Stimulated activated CD4-positive, alpha-beta T cell treated with anti-CD3 and anti-CD28 coated beads, Interleukin-1b, Interleukin-23, amount 100 ng/mL, for 48 hours (primary cell): ENCODE results near the gene ALG6.
A peak's percentile ranks its signal among the peaks of the same experiment; 100 is the strongest.

Source experiments
- DNase-seq: peaks from one replicate; pipeline ENCODE4 v3.0.0-alpha.2; 2020

The ALG6 gene

GRCh38 chr1:63367215-63368103 lies at the start of gene ALG6:
TSS of gene ALG6 (plus strand) at chr1:63367627. CDS start at chr1:63370978, 3,351 bp downstream.
- DNase-seq: peak; percentile 90

GRCh38 chr1:63317817-63318152 lies 49.6 kb upstream of the ALG6 start:
- DNase-seq: no peak

GRCh38 chr1:63318201-63318979 lies 49.0 kb upstream of the ALG6 start:
- DNase-seq: no peak

- DNase-seq: no peak
These were observed 48.1 kb upstream of the ALG6 start for GRCh38 chr1:63319046-63320021.

GRCh38 chr1:63320022-63320721 lies 47.3 kb upstream of the ALG6 start:
- no peak for DNase-seq

GRCh38 chr1:63321066-63321784 lies 46.2 kb upstream of the ALG6 start:
- no peak for DNase-seq

- no peak for DNase-seq
These were observed 45.7 kb upstream of the ALG6 start for GRCh38 chr1:63321785-63322113.

- DNase-seq: no peak
These were observed 45.1 kb upstream of the ALG6 start, which contains the start of gene FOXD3 for GRCh38 chr1:63322114-63322943. TSS of gene FOXD3 (plus strand) at chr1:63322567. CDS start at chr1:63323059, 492 bp downstream.

- DNase-seq: peak; percentile 30
These were observed 44.2 kb upstream of the ALG6 start for GRCh38 chr1:63322944-63323864.

- no peak for DNase-seq
These were observed 43.3 kb upstream of the ALG6 start for GRCh38 chr1:63323865-63324778.

- no peak for DNase-seq
These were observed 42.7 kb upstream of the ALG6 start for GRCh38 chr1:63324779-63325119.

GRCh38 chr1:63325279-63325985 lies 42.0 kb upstream of the ALG6 start:
- DNase-seq: no peak

GRCh38 chr1:63326106-63326472 lies 41.3 kb upstream of the ALG6 start:
- no peak for DNase-seq

- DNase-seq: no peak
These were observed 40.7 kb upstream of the ALG6 start for GRCh38 chr1:63326473-63327380.

GRCh38 chr1:63327417-63328054 lies 39.9 kb upstream of the ALG6 start:
- peak; percentile 59 for DNase-seq

- DNase-seq: no peak
These were observed 39.3 kb upstream of the ALG6 start for GRCh38 chr1:63328122-63328521.
